Nephron (organoid): Measurements from ENCODE around the gene SLC16A13.

Experiments used
- H3K27ac Mint-ChIP-seq, 3 experiments: 2 replicates each; pipeline ENCODE4 v1.8.0; 2020; ENCODE audit warnings: mixed read lengths in 3 of 3, mild to moderate bottlenecking in 2 of 3, moderate library complexity in 1 of 3
- H3K27me3 Mint-ChIP-seq: 2 replicates; pipeline ENCODE4 v1.8.0; 2021; ENCODE audit warnings: low read depth, mild to moderate bottlenecking, moderate library complexity, mixed read lengths
- H3K36me3 Mint-ChIP-seq: 2 replicates; pipeline ENCODE4 v1.8.0; 2020; ENCODE audit warnings: low read depth, mixed read lengths
- H3K4me1 Mint-ChIP-seq: 2 replicates; pipeline ENCODE4 v1.8.0; 2020; ENCODE audit warnings: mixed read lengths
- H3K4me3 Mint-ChIP-seq, 3 experiments: 2 replicates each; pipeline ENCODE4 v1.8.0; 2020; ENCODE audit warnings: mild to moderate bottlenecking in 3 of 3, mixed read lengths in 3 of 3, moderate library complexity in 2 of 3
- H3K9me3 Mint-ChIP-seq: 2 replicates; pipeline ENCODE4 v1.8.0; 2020; ENCODE audit warnings: mixed read lengths
- TF ChIP-seq, protein P1 (sequence below), 3 experiments: fragments of 200-600 bp; sonication (generic); IDR thresholded peaks; one replicate each; pipeline ENCODE4 v1.5.0; 2021; ENCODE audit warnings: antibody characterized with exemption in 3 of 3; ENCODE audit not compliant: unreplicated experiment in 3 of 3

The SLC16A13 gene

DNA sequence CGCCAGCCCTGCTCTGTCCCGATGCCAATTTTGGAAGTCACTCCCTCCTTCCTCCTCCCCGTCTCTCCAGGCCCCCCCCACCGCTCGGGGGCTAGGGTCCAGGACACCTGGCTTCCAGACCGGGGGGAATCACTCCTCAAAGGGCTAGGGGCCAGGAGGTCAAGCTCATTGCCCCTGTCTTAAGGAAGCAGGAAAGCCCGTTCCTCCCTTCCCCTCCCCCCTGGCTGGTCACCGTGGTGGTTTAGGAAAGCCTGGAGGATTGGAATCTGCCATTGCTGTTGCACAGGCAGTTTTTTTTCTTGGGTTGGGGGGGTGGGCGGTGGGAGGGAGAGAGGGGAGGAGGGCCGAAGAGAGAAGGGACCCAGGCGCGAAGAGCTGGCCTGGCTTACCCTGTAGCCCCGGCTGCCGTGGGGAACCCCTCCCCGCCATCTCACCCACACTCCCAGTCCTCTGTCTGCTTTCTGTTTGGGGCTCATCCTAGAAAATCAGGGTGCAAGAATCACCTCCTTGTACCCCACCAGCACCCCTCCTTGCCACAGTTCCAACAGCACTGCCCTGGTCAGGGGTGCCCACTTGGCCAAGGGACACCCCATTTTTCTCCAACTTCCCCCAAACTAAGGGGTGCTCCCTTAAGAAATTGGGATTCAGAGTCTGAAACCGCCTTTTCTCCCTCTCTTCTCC, 15.8 kb upstream of the SLC16A13 start:
- H3K36me3 Mint-ChIP-seq = no peaks in the 10 kb centered on the region
- peaks cover 51% of the 10 kb centered on the region for H3K27me3 Mint-ChIP-seq
- peak overlapping the region in 2 of 3 experiments; percentile 64 to 66 for H3K27ac Mint-ChIP-seq
- no peaks in the 10 kb centered on the region for H3K9me3 Mint-ChIP-seq
- TF ChIP-seq, protein P1, sequence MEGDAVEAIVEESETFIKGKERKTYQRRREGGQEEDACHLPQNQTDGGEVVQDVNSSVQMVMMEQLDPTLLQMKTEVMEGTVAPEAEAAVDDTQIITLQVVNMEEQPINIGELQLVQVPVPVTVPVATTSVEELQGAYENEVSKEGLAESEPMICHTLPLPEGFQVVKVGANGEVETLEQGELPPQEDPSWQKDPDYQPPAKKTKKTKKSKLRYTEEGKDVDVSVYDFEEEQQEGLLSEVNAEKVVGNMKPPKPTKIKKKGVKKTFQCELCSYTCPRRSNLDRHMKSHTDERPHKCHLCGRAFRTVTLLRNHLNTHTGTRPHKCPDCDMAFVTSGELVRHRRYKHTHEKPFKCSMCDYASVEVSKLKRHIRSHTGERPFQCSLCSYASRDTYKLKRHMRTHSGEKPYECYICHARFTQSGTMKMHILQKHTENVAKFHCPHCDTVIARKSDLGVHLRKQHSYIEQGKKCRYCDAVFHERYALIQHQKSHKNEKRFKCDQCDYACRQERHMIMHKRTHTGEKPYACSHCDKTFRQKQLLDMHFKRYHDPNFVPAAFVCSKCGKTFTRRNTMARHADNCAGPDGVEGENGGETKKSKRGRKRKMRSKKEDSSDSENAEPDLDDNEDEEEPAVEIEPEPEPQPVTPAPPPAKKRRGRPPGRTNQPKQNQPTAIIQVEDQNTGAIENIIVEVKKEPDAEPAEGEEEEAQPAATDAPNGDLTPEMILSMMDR (IDR thresholded peaks at IDR 0.05; ENCODE audit: unreplicated experiment in 3 of 3) = no peak
- H3K4me1 Mint-ChIP-seq = peaks cover 38% of the 10 kb centered on the region
- H3K4me3 Mint-ChIP-seq = peak overlapping the region; percentile 58 to 77 (median 74)

GRCh38 chr17:7020894-7021664, 14.7 kb upstream of the SLC16A13 start:
- Mint-ChIP-seq H3K9me3 (no peaks in the 10 kb centered on the region), H3K27ac (peak overlapping the region; percentile 26 to 64 (median 63)), H3K4me3 (peak overlapping the region; percentile 53 to 68 (median 54)), H3K36me3 (no peaks in the 10 kb centered on the region), H3K4me1 (peaks cover 27% of the 10 kb centered on the region), H3K27me3 (peaks cover 59% of the 10 kb centered on the region)
- TF ChIP-seq, protein P1 (IDR thresholded peaks at IDR 0.05; ENCODE audit: unreplicated experiment in 3 of 3) = no peak

DNA sequence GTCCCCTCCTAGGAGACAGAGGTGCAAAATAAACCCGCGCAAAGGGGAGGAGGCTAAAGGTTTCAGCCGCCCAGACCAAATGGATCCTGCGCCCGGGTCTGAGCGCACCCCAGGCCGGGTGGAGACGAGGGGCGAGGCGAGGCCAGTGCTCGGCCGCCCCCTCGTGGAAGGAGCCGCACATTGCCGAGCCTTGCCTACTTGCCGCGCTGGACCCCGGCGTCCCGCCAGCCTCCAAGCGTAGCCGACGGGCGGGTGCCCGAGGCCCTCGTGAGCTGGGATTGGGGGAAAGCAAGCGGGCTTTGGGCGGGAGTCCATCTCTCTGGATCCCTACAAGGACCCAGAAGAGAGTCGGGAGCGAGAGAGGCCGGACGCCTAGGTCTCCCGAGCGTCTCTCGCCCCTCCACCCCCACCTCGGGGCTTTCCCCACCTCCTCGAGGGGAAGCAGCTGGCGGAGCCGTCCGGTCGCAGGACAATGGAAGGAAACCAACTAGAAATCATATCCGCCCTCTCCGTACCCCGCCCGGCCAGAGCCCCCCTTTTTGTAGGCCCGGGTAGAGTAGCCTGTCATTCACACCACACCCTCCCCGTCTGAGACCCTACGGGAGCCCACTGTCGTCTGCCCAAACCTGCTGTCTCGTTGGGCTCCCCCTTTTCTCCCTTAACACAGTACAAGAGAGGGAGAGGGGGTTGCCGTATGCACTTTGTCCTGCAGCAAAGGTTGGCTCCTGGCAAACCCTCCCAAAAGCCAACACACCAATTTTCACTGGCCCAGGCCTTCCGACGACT, 13.6 kb upstream of the SLC16A13 start:
- H3K27me3 Mint-ChIP-seq = peaks cover 70% of the 10 kb centered on the region
- H3K27ac Mint-ChIP-seq = peak overlapping the region in 2 of 3 experiments; percentile 33 to 72
- H3K4me1 Mint-ChIP-seq = peaks cover 25% of the 10 kb centered on the region

GRCh38 chr17:7022781-7023571, 12.8 kb upstream of the SLC16A13 start, which contains the start of gene BCL6B:
Gene BCL6B, plus strand, starts transcription at chr17:7023050. Its CDS starts 622 bp downstream, at chr17:7023672.
- H3K4me1 Mint-ChIP-seq = peaks cover 23% of the 10 kb centered on the region

More for the DNA sequence above, 13.6 kb upstream of the SLC16A13 start:
- H3K36me3 Mint-ChIP-seq = no peaks in the 10 kb centered on the region
- no peaks in the 10 kb centered on the region for H3K9me3 Mint-ChIP-seq
- H3K4me3 Mint-ChIP-seq = peak overlapping the region; percentile 56 to 76 (median 68)
- TF ChIP-seq, protein P1 (IDR thresholded peaks at IDR 0.05; ENCODE audit: unreplicated experiment in 3 of 3) = peak; percentile 92 to 94 (median 93)

More at GRCh38 chr17:7022781-7023571, 12.8 kb upstream of the SLC16A13 start, which contains the start of gene BCL6B:
- H3K27me3 Mint-ChIP-seq = peaks cover 70% of the 10 kb centered on the region
- H3K4me3 Mint-ChIP-seq = peak within 1 kb of the TSS; percentile 56 to 76 (median 68)
- H3K9me3 Mint-ChIP-seq = no peaks in the 10 kb centered on the region
- TF ChIP-seq, protein P1 (IDR thresholded peaks at IDR 0.05; ENCODE audit: unreplicated experiment in 3 of 3) = no peak
- H3K36me3 Mint-ChIP-seq = no peaks in the 10 kb centered on the region
- peak within 1 kb of the TSS; percentile 4 to 72 (median 33) for H3K27ac Mint-ChIP-seq
